HG02885 (cell line): ENCODE measurements around the gene LRRK1.

Experiments used
- ATAC-seq: cut with Tn5 transposase; IDR thresholded peaks from one replicate; pipeline ENCODE4 v1.9.1; 2021; ENCODE audit warnings: mild to moderate bottlenecking; ENCODE audit not compliant: unreplicated experiment, poor library complexity

The LRRK1 gene

DNA sequence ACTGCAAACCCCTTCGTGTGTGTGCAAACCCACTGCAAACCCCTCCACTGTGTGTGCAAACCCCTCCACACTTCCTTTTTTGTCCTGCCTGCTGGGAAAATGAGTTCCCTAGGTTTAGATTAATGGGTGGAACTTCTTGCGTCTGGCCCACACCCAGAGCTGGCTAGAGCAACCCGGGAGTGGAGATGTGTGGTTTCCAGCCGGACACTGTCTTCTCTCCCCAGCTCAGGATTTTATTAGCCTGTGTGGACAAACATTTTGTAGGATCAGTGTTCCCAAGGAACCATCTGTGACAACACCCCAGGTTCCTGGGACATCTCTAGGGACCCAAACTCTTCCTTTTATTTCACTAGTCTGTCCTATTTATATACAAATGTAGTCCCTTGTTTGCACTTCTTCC lies 9.6 kb upstream of the LRRK1 start:
- ATAC-seq: no peak

DNA sequence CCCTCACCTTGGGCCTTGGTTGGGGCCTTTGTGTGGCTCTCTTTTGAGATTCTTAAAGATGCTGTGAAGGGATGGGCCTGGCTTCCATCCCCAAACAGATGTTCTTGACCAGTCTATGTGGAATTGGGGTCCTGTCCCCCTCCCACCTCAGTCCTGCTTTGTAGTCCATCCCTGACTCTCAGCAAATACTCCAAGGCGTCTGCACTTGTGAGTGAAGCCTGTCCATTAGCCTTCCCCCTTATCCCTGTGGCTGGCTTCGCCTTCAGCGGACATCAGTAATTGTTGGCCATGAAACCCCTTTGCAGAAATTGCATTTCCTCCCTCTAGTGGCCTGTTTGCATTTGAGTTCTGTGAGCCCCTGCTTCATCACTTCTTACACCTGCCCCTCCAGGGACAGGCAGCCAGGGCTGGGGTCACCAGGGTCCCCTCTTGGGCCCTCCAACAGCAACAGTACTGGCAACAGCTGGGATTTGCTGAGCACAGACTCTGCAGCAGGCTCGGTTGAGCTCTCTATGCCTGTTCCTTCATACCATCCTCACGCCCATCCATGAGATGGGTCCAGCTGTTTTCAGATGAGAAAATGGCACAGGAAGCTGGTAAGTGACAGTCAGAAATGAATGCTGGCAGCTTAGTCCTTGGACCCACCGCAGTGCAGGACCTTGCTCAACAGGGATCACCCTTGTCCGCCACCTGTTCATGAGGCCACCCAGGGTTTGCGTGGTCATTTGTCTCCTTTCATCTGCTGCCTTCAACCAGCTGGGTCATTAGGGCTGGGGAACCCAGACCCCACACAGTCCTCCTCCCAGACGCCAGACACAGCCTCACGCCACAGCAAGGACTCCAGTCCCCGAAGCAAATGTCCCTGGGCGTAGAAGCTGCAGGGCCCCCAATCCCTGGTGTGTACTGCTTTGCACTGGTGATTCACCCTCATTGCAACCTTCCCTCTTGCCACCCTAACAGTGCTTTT lies 8.9 kb upstream of the LRRK1 start:
- ATAC-seq: no peak

DNA sequence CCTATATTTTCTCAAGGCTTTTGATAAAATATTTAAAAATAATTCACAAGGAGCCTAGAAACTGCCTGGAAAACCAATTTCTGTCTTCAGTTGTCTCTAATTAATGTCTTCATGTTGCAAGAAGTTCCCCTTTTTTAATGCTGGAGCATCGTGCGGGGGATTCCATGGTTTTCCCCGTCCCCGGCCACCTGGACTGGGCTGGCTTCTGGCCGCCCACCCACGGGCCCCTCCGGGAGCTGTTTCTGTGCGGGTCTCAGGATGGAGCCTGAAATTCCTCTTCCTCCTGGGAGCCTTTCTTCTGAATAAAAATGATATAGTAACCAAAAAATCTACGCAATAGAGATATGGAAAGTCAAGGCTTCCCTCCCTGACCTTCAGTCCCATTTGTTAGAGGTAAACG lies 8.1 kb upstream of the LRRK1 start:
- no peak for ATAC-seq

DNA sequence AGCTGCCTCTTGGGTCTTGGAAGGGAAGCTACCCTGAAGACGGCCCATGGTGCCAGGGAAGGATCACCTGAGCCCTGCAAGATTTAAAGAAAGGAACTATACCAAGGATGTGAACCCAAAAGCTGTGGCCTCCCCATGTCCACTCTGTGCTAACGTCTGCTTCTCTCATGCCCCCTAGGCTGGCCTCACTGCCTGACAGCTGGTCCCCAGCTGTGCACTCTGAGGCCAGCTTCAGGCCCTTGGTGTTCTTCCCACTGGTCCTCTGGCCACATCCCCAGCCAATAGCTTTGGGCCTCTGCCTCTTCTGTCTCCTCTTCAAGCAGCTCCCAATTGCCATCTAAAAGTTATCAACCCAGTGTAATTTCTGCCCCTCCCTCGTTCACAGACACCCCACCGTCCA lies 5.2 kb upstream of the LRRK1 start:
- ATAC-seq: no peak

DNA sequence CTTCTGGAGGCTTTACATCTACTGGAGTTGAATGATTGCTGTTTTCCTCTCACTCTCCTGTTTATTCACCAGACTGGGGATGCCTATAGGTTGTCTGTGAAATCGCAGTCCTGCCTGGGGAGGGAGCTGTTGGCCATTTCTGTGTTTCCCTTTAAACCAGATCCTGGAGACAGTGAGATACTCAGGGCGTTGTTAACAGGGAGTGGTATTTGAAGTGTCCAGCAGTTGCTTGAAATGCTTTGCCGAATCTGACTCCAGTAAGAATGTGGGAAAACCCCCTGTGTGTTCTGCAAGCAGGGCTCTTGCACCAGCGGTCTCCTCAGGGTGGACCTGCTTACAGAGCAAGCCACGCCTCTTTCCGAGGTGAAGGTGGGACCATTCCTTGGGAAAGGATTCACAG lies 4.3 kb upstream of the LRRK1 start:
- ATAC-seq: no peak

DNA sequence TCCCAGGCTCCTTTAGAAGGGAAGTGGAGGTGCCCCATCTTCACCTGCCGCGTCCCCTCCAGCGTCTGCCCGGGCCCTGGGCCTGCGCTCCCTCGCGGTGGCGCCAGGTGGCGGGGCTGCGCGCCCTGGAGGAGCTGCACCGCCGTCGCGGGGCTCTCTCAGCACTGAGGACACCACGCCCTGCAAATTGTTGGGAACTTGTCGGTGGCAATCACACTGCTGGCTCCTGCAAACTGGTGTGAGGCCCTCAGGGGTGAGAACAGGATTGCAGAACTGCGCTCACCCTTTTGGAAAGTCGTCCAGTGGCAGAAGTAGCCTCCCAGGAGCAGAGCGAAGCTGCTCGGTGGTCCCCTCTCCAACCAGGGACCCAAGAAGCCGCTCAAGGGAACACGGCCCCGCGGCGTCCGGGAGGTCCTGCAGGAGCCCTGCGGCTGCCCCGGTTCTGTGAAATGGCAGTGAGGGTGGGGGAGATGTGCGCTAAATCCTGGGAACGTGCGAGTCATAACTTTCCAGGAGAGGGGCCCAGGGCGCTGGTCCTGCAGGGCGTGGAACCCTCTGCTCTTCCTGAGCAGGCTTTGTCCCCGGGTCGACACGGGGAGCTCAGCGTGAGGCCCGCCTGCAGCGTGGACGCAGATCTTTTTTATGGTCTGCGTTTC lies 995 bp upstream of the LRRK1 start:
- peak; percentile 65 for ATAC-seq

DNA sequence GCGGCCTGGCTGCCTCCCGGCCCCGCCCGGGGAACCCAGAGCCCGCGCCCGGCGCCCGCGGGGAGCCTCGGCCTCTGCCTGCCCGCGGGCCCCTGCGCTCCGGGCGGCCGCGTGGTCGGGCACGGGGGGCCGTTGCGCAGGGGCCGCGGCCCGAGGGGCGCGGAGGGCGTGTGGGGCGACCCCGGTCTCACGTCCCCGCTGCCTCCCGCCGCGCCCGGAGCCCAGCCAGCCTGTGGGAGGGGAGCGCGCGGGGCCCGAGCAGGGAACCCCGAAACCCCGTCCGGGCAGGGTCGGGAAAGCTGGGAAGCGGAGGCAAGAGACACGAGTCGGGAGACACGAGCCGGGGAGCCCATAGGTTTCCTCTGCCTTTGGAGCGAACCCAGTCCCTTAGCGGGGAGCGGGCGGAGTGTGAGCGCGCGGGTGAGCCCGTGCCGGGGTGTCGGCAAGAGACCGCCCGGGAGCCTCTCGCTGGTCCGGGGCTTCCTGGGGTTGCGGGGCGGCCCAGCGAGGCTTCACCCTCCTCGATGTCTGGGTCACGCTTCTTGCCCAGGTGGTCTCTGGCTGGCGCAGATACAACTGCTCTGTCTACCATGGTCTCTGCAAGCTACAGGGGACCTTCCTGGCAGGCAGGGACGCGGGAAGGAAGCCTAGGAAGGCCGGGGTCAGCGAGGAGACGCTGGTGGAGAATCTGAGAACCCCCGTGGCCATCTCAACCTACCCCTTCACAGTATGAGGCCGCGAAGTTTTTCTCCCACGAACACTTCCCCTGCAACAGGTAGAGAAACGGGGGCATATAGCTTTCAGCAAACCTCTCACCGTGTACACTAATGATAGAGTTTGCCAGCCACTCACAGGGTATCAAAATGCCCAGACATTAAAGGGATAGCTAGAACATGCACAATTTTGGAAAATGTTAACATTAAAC lies 586 bp downstream of the LRRK1 start:
- ATAC-seq: peak; percentile 16

DNA sequence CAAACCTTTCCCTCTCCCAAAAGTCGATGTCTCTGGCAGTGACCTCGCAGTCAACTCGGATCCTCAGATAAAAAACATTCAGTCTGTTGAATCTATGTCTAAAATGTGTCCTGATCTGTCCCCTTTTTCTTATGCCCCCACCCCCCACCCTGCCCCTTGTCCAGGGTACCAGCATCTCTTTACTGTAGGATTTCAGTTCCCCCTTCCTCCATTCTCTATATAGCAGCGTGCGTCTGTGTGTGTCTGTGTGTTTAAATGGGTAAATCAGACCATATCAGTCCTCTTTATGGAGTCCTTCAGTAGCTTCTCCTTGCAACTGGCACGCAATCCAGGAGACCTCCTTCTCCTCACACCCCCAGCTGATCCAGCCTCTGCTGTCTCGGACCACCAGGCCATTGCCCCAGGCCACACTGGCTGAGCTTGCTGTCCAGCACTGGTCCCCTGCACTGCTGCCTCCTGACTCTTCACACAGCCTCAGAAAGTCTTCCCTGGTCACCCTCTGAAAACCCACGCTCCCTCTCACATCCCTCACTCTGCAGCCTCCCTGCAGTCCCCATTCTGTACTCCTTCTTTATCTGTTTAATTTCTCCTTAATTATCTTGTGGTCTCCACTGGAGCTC lies 1.5 kb downstream of the LRRK1 start:
- ATAC-seq: peak; percentile 17

DNA sequence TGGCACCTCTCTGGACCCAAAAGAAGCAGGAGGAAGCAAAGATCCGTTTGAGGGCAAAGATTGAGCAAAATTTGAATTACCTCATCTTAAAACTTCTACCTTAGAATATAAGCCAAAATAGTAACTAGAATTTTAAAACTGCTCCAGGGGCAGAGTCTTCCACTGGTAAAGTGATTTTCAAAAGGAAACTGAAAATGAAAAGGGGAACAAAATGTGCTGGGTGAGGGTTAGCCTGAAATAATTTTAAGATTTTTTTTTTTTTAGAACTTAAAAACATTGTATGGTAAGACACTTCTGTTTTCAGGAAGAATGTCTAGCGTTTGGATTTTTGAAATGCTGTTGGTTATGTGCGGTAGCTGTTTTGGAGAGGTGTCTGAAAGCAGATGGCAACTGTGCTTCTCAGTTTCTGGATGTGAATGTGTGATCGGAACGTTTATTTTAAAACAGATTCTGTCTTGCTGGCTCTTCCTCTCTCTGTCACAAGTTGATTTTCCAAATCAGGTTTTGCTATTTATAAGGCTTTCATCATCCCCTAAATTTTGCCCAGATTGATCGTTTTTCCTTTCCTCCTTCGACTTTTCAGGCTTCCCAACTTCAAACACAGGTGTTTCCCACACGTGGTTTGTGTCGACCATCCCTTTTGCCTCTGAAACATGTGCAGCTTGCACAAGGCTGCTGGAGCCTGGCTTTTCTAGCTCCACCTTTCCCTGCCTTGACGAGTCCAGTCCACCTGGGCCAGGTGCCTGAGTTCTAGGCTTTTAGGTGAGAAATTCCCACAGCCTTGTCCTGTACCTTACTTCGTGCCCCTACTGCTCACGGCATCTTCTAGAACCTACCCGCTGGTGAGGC lies 3.3 kb downstream of the LRRK1 start:
- ATAC-seq: peak; percentile 29

DNA sequence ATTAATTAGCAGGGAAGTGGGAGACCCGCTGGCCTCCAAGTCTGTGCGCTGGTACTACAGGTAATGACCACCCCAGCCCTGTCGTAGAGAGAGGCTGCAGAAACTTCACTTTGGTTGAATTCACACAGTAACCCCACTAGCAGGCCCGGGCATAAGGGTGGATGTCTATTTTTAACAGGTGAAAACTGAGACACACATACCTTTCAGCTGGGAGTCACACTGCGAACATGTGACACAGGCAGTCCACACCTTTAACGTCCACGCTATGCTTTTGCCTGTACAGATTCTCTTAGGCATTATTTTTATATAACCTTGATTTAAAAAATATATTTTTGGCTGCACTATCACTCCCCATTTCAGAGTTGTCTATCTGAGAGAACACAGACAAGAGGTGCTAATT lies 3.9 kb downstream of the LRRK1 start:
- ATAC-seq: no peak

DNA sequence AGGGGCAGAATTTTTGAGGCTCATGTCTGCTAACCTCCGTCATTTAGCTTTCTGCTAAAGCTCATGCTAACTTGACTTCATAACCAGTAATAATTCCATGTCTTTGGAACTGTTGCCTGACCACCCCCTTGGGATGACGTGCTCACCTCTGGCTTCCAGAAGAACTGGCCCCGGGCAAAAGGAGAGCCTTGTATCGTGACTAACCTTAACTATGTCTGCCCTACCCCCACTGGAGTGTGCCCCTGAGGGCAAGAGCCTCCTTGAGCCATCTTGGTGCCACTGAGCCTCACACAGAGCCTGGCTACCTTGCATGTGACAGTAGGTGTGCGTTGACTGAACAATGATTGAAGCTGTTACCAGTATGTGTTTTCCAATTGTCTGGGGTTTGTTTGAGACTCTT lies 4.7 kb downstream of the LRRK1 start:
- ATAC-seq: no peak

DNA sequence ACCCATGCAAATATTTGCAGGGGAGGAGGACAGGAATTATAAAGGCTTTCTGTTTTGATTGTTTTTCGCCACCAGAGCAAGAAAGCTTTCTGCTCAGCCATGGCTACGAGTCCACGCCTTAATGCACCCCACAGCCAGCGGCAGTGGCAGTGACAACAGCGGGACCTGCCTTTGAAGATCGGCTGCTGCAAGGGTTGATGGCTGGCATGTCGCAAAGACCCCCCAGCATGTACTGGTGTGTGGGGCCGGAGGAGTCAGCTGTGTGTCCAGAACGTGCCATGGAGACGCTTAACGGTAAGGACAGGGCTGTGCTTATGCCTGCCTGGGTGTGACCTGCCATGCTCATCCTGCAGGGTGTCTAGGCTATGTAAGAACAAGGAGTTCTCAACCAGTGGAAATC lies 5.3 kb downstream of the LRRK1 start:
- ATAC-seq: no peak

DNA sequence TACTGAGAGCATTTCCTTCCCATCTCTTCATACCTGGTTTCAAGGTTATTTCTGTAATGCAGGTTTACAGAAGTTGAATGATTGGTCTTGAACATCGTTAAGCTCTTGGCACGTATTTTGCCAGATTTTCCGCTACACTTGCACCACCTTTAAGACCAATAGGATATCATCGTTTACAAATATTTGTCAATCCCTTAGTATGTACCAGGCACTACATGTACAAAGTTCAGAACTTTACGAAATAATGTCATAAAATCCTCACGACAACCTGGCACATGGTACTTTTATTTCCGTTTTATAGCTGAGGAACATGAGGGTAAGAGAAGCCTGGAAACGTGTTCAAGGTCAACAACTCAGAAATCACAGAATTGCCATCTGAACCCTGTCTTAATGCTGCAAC lies 6.3 kb downstream of the LRRK1 start:
- no peak for ATAC-seq

DNA sequence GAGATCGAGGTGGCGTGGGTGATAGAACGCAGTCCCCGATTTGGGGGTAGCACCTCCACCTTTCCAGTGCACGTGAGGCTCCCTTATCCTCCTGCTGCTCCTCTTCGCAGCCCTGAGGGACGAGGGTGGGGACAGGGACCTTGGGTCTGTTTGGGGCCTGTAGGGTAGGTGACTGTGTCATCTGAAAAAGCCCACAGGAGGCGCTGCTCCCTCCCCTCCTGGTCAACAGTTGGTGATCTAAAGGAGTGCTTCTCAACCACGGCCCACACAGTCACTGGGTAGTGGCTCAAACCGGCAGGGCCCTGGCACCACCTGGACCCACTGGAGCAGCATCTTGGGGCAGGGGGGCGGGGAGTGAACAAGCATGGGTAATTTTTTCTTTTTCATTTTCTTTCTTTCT lies 7.1 kb downstream of the LRRK1 start:
- no peak for ATAC-seq

DNA sequence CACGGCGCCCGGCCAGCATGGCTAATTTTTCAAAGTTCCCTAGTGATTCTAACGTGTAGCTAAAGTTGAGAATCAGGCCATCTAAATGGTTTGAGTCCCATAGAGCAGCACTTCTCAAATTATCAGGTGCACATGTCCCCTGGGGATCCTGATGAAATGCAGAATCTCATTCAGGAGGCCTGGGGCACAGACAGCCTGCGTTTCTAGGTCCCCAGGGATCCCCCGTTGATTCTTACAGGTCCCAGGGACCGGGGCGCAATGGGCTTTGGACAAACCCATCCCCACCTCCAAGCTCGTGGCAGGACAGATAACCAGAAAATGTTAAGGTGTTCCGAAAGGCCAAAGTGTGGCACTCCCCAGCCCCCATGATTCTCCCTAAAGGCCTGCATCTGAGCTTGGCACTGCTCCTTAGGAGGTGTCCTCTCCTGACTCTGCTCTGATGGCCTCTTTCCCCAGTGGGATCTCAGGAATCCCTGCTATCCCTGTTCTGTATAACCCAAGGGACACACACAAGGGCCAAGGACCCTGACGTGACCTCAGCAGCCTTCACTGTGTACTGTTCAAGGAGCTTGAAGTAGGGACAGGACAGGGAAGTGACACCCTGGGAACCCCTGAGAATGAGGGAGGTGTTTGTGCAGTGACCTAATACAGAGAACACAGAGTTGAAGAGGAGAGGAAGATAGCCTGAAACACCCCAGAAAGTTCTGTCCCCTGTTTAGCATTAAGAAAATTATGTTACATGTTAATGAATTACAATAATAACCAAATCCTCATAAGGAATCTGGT lies 8.0 kb downstream of the LRRK1 start:
- no peak for ATAC-seq

DNA sequence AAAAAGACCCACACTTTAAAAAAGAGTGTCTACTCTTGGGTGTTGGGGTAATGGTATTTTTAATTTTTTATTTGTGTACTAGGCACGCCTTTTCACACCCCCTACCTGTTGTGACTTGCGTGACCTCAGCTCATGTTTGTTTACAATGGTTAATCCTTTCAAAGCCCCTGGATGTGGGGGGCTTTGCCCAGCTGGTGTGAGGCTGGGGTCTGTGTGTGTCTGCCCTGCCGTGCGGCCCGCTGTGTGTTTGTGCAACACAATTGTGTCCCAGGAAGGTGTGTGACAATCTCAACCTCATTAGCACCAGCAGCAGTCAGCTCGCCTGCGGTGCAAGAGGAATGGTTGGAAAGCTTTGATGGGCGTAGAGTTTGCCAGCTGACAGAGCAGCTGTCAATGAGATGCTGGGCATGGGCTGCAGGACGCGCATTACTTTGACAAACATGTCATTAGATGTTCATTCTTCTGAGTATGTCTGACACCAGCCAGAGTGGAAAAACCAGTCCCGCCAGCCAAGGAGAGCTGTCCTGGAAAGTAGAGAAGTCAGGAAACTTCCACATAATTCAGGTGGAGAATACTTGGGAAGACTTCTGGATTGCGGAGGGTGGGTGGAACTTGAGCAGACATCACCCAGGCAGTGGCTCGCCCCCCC lies 9.6 kb downstream of the LRRK1 start:
- no peak for ATAC-seq

DNA sequence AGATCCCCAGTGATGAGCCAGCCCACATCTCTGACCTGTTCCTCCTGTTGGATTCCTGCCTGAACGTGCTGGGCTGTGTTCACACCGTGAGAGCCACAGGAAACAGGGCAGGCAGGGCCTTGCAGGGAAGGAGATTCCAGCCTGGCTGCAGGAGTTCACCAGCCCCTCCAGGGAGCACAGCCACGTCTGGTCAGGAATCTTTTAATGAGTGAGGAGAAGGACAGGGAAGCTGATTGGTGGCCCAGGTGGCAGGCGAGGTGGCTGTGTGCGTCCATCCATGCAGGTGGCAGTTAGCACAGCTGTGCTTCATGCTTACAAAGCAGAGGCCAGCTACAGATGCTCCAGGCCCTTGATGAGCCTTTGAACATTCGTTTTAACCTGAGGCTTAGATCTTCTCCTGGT lies 10.5 kb downstream of the LRRK1 start:
- ATAC-seq: peak; percentile 30

DNA sequence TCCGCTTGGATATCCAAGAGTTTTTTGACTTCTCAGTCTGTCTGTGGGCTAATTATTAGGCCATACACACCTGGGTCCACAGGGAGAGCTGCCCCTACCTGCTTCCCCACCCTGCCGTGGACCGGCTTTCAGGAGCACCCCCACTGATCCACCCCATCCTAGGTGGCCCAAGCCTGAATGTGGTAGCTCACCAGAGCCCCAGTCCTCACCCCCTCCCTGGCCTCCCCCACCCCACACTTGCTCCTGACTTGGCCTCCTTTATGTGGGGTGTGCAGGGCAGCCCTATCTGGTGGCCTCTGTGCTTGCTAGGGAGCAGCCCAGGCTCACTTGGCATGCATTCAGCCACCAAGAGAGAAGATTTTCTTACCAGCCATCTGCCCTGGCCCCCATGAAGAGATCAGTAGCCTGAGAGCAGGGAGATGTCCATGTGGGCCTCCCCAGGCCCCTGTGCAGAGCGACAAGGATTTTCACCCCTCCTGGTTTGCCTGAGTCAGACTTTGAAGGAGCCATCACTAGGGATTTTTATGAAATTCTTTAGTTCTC lies 11.2 kb downstream of the LRRK1 start:
- no peak for ATAC-seq
